HG03469 (cell line): ENCODE results near the gene PRKCB.

Experiments used
- ATAC-seq: cut with Tn5 transposase; IDR thresholded peaks from one replicate; pipeline ENCODE4 v1.9.1; 2021; ENCODE audit warnings: mild to moderate bottlenecking, moderate library complexity, moderate number of reproducible peaks; ENCODE audit not compliant: unreplicated experiment

PRKCB gene

GRCh38 chr16:23836078-23836403 is 258 bp downstream of the PRKCB start:
- ATAC-seq: peak; percentile 3

GRCh38 chr16:23836404-23837311 is 875 bp downstream of the PRKCB start:
- no peak for ATAC-seq

- ATAC-seq: no peak
These were observed 1.9 kb downstream of the PRKCB start for GRCh38 chr16:23837553-23838308.

GRCh38 chr16:23838485-23839142 is 2.8 kb downstream of the PRKCB start:
- ATAC-seq: no peak

GRCh38 chr16:23840310-23840709 is 4.5 kb downstream of the PRKCB start:
- no peak for ATAC-seq

GRCh38 chr16:23842137-23842600 is 6.4 kb downstream of the PRKCB start:
- ATAC-seq: peak; percentile 57

- ATAC-seq: no peak
These were observed 7.4 kb downstream of the PRKCB start for GRCh38 chr16:23843143-23843542.

- ATAC-seq: no peak
These were observed 11.5 kb downstream of the PRKCB start for GRCh38 chr16:23847251-23847650.

- no peak for ATAC-seq
These were observed 12.2 kb downstream of the PRKCB start for GRCh38 chr16:23847948-23848347.

- peak; percentile 39 for ATAC-seq
These were observed 13.2 kb downstream of the PRKCB start for GRCh38 chr16:23848958-23849357.

- ATAC-seq: no peak
These were observed 17.2 kb downstream of the PRKCB start for GRCh38 chr16:23852794-23853562.

- ATAC-seq: no peak
These were observed 19.2 kb downstream of the PRKCB start for GRCh38 chr16:23855010-23855409.

- no peak for ATAC-seq
These were observed 20.5 kb downstream of the PRKCB start for GRCh38 chr16:23856251-23856709.

GRCh38 chr16:23857256-23857880 is 21.6 kb downstream of the PRKCB start:
- no peak for ATAC-seq

- no peak for ATAC-seq
These were observed 22.1 kb downstream of the PRKCB start for GRCh38 chr16:23857881-23858269.

GRCh38 chr16:23858542-23858941 is 22.8 kb downstream of the PRKCB start:
- ATAC-seq: no peak

- ATAC-seq: no peak
These were observed 24.0 kb downstream of the PRKCB start for GRCh38 chr16:23859713-23860269.

GRCh38 chr16:23861874-23862273 is 26.1 kb downstream of the PRKCB start:
- no peak for ATAC-seq

- no peak for ATAC-seq
These were observed 26.8 kb downstream of the PRKCB start for GRCh38 chr16:23862556-23862955.
